ENCODE data around the gene DISP1.

- TF ChIP-seq, protein P1, sequence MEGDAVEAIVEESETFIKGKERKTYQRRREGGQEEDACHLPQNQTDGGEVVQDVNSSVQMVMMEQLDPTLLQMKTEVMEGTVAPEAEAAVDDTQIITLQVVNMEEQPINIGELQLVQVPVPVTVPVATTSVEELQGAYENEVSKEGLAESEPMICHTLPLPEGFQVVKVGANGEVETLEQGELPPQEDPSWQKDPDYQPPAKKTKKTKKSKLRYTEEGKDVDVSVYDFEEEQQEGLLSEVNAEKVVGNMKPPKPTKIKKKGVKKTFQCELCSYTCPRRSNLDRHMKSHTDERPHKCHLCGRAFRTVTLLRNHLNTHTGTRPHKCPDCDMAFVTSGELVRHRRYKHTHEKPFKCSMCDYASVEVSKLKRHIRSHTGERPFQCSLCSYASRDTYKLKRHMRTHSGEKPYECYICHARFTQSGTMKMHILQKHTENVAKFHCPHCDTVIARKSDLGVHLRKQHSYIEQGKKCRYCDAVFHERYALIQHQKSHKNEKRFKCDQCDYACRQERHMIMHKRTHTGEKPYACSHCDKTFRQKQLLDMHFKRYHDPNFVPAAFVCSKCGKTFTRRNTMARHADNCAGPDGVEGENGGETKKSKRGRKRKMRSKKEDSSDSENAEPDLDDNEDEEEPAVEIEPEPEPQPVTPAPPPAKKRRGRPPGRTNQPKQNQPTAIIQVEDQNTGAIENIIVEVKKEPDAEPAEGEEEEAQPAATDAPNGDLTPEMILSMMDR (IDR thresholded peaks at IDR 0.05 in 8 of 11, conservative IDR thresholded peaks at IDR 0.05 in 3 of 11), result no peak
- TF ChIP-seq POLR2AphosphoS5 (IDR thresholded peaks at IDR 0.05), result no peak
These were observed 45.7 kb upstream of the DISP1 start for GRCh38 chr1:222769181-222769580.

All from spleen (tissue), 7 donors.